Right atrium auricular region (tissue), 2 donors: ENCODE measurements around the gene ARF6. TPM values are rescaled to one million over a fixed set of nuclear protein-coding genes. Genes with fewer than 3 reads are reported as not detected.

Experiments used
- DNase-seq: peaks from one replicate; pipeline ENCODE4 v3.0.0-alpha.2; 2019; ENCODE audit warnings: low spot score
- H3K27ac ChIP-seq, 2 donors: fragments of 200-600 bp; sonication (generic); 1 replicate in 1 of 2; 2 replicates in 1 of 2; pipeline ENCODE4 v1.5.1; 2016 to 2019
- H3K27me3 ChIP-seq, 2 donors: fragments of 200-600 bp; sonication (generic); one replicate each; pipeline versions ENCODE4 v1.5.1 to v1.6.0; 2017 to 2019
- H3K36me3 ChIP-seq: fragments of 200-600 bp; sonication (generic); one replicate; pipeline ENCODE4 v1.5.1; 2016
- H3K4me1 ChIP-seq, 2 donors: fragments of 200-600 bp; sonication (generic); one replicate each; pipeline versions ENCODE4 v1.5.1 to v1.6.0; 2017 to 2019
- H3K4me3 ChIP-seq, 2 donors: fragments of 200-600 bp; sonication (generic); 1 replicate in 1 of 2; 2 replicates in 1 of 2; pipeline ENCODE4 v1.5.1; 2017 to 2019; ENCODE audit warnings: mild to moderate bottlenecking in 1 of 2, moderate library complexity in 1 of 2
- H3K9me3 ChIP-seq, 2 donors: fragments of 200-600 bp; sonication (generic); one replicate each; pipeline ENCODE4 v1.5.1; 2019
- CTCF ChIP-seq, 2 donors: fragments of 200-600 bp; sonication (generic); IDR thresholded peaks; one replicate each; pipeline ENCODE4 v1.5.1; 2019; ENCODE audit warnings: antibody characterized with exemption in 2 of 2
- total RNA-seq, 2 donors: library from RNA; depleted of rRNA; stranded (reverse); fragments of >200 nt; gene quantifications; one replicate each; pipeline ENCODE4 v1.1.0, GENCODE V29; 2016

ARF6 gene
- total RNA-seq, 2 donors from 2014 or later: 21.4 to 25.1 TPM

DNA sequence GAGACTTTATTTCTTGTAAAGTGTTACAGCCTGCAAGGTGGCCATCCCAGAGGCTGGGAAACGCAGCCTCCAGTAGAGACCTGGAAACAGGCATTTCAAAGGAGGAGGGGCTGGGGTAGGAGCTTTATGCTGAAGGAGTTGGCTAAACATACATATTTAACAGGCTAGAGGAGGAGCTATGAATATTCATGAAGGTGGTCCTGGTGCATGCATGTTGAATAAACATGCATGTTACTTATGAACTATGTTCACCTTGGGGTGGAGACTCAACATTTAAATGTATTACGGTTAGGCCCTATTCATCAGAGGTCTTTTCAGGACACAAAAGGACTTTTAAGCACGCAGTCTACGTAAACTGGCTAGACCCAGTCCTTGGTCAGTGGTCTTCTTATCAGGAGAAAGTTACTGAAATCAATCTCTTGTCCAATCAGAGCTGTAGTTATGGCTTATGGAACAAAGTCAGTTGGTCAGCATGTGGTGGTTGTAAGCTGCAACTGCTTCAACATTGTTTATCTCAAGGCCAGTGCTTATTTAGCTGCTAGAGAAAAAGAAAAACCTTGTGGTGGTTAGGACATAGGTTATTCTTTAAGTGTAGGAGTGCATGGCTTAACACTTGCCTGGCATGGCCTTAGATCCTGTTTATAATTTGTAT lies 11.4 kb upstream of the ARF6 start:
- H3K36me3 ChIP-seq: no peaks in the 10 kb centered on the region
- no peaks in the 10 kb centered on the region for H3K4me1 ChIP-seq
- TF ChIP-seq CTCF (IDR thresholded peaks at IDR 0.05): no peak
- no peak for DNase-seq
- H3K27ac ChIP-seq: no peak overlapping the region
- H3K27me3 ChIP-seq: no peaks in the 10 kb centered on the region
- no peak overlapping the region for H3K4me3 ChIP-seq
- no peaks in the 10 kb centered on the region for H3K9me3 ChIP-seq

DNA sequence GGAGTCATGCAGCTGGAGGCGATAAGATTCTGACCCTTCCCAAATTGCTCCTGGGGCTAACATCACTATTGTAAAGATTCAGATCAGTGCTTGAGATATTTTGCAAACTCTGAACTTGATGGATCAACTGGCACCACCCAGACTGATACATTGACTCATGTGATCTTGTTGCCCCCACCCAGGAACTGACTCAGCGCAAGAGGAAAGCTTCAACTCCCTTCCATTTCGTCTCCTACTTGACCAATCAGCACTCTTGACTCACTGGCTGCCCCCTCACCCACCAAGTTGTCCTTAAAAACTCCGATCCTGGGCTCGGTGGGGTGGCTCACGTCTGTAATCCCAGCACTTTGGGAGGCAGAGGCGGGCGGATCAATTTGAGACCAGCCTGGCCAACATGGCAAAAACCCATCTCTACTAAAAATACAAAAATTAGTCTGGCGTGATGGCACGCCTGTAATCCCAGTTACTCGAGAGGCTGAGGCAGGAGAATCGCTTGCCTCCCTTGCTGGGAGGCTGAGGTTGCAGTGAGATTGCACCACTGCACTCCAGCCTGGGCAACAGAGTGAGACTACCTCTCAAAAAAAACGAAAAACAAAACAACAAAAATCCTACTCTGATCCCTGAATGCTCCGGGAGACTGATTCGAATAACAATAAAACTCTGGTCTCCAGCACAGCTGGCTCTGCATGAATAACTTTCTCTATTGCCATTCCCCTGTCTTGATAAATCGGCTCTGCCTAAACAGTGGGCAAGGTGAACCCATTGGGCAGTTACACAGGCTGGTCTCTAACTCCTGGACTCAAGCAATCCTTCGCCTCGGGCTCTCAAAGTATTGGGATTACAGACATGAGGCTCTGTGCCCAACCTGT lies 9.8 kb upstream of the ARF6 start:
- no peaks in the 10 kb centered on the region for H3K9me3 ChIP-seq
- H3K27me3 ChIP-seq: no peaks in the 10 kb centered on the region
- H3K36me3 ChIP-seq: no peaks in the 10 kb centered on the region
- no peaks in the 10 kb centered on the region for H3K4me1 ChIP-seq
- H3K27ac ChIP-seq: no peak overlapping the region
- no peak for TF ChIP-seq CTCF (IDR thresholded peaks at IDR 0.05)
- H3K4me3 ChIP-seq: no peak overlapping the region
- DNase-seq: no peak

GRCh38 chr14:49886523-49886922 lies 6.4 kb upstream of the ARF6 start:
- no peak for DNase-seq
- Histone ChIP-seq H3K36me3 (no peaks in the 10 kb centered on the region), H3K27me3 (no peaks in the 10 kb centered on the region), H3K27ac (no peak overlapping the region), H3K9me3 (no peaks in the 10 kb centered on the region), H3K4me1 (peaks cover 0 to under 1% of the 10 kb centered on the region in 2 donors), H3K4me3 (no peak overlapping the region)
- TF ChIP-seq CTCF (IDR thresholded peaks at IDR 0.05): no peak

DNA sequence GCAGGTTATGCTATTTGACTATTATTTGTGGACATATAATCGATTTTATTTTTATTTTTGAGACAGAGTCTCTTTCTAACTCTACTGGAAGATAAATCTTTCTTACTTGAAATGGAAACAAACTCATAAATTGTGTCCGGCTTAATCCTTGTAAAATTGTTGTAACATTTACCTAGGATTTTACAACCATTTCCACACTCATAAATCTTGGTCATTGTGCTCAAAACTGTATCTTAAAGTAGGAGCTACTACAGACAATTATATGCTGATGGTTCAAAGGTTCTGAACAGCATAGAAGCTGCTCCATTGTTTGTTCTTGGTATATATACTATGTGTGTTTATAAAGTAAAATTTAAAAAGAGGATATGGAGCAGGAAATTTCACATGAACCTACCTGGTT lies 4.6 kb upstream of the ARF6 start:
- H3K36me3 ChIP-seq: no peaks in the 10 kb centered on the region
- DNase-seq: no peak
- peaks cover 0 to 7% of the 10 kb centered on the region in 2 donors for H3K4me1 ChIP-seq
- no peak for TF ChIP-seq CTCF (IDR thresholded peaks at IDR 0.05)
- H3K4me3 ChIP-seq: no peak overlapping the region
- H3K27me3 ChIP-seq: no peaks in the 10 kb centered on the region
- no peaks in the 10 kb centered on the region for H3K9me3 ChIP-seq
- no peak overlapping the region for H3K27ac ChIP-seq

- Histone ChIP-seq H3K4me3 (peak overlapping the region; percentile 99 to 100), H3K27ac (peak overlapping the region; percentile 100), H3K36me3 (peaks cover 21% of the 10 kb centered on the region), H3K27me3 (no peaks in the 10 kb centered on the region), H3K4me1 (peaks cover 0 to 36% of the 10 kb centered on the region in 2 donors), H3K9me3 (no peaks in the 10 kb centered on the region)
- peak; percentile 81 for DNase-seq
- TF ChIP-seq CTCF (IDR thresholded peaks at IDR 0.05): no peak
These were observed 614 bp upstream of the ARF6 start for GRCh38 chr14:49892301-49892635.
